Spleen (tissue), 13 donors: ENCODE results near the gene ZNF841. TPM values are rescaled to one million over a fixed set of nuclear protein-coding genes. Genes with fewer than 3 reads are reported as not detected.

Source experiments
- DNase-seq: peaks from one replicate; pipeline ENCODE4 v3.0.0-alpha.2; 2020
- H3K27ac ChIP-seq, 8 donors: fragments of 200-600 bp; sonication (generic) in 7 of 8; 1 replicate in 4 of 8; 2 replicates in 4 of 8; pipeline versions ENCODE4 v1.5.0 to v1.8.0; 2016 to 2021; ENCODE audit warnings: inconsistent platforms in 4 of 8, mild to moderate bottlenecking in 4 of 8, moderate library complexity in 1 of 8
- H3K27me3 ChIP-seq, 7 donors: fragments of 200-600 bp; sonication (generic) in 6 of 7; replicated peaks in 1 of 7; 1 replicate in 4 of 7; 2 replicates in 3 of 7; pipeline versions ENCODE4 v1.5.0 to v1.8.0; 2016 to 2021; ENCODE audit warnings: inconsistent platforms in 3 of 7, mild to moderate bottlenecking in 1 of 7
- H3K36me3 ChIP-seq, 6 donors: fragments of 200-600 bp; sonication (generic) in 5 of 6; 1 replicate in 4 of 6; 2 replicates in 2 of 6; pipeline versions ENCODE4 v1.5.0 to v1.8.0; 2016 to 2021; ENCODE audit warnings: inconsistent platforms in 2 of 6
- H3K4me1 ChIP-seq, 6 donors: fragments of 200-600 bp; sonication (generic) in 5 of 6; 1 replicate in 3 of 6; 2 replicates in 3 of 6; pipeline versions ENCODE4 v1.5.0 to v1.8.0; 2016 to 2021; ENCODE audit warnings: inconsistent platforms in 3 of 6
- H3K4me3 ChIP-seq, 8 donors: fragments of 200-600 bp; sonication (generic) in 7 of 8; 1 replicate in 4 of 8; 2 replicates in 4 of 8; pipeline versions ENCODE4 v1.5.0 to v1.8.0; 2016 to 2021; ENCODE audit warnings: inconsistent platforms in 4 of 8, mild to moderate bottlenecking in 4 of 8, moderate library complexity in 2 of 8
- H3K9me3 ChIP-seq, 8 donors: fragments of 200-600 bp; sonication (generic) in 7 of 8; 1 replicate in 4 of 8; 2 replicates in 4 of 8; pipeline versions ENCODE4 v1.5.0 to v1.8.0; 2016 to 2021; ENCODE audit warnings: inconsistent platforms in 4 of 8
- POLR2A ChIP-seq, 3 donors: fragments of 450-650 bp; IDR thresholded peaks; one replicate each; pipeline ENCODE4 v1.5.1; 2017; ENCODE audit warnings: antibody characterized with exemption in 3 of 3, mild to moderate bottlenecking in 1 of 3
- POLR2AphosphoS5 ChIP-seq, 3 donors: sonication (generic); formaldehyde crosslinking; IDR thresholded peaks; one replicate each; pipeline ENCODE4 v1.5.1; 2017; ENCODE audit warnings: antibody characterized with exemption in 3 of 3
- WGBS, 5 donors: extraction: QIAGEN DNeasy Blood & Tissue Kit in 3 of 5; methylation state at CpG; one replicate each; pipeline versions ENCODE4 v1.1.5 to v1.1.7; 2013 to 2018; 5-methylcytosine and 5-hydroxymethylcytosine counted together
- intact Hi-C: fragments of 100-400 bp; cut with DNase I; formaldehyde crosslinking; loops from one replicate; pipeline ENCODE4 v1.15.0; 2023; ENCODE audit warnings: low total_unique reads
- long read RNA-seq, 2 donors: transcript quantifications; one replicate each; lab custom pipeline, GENCODE V29; 2026
- polyA plus RNA-seq, 3 donors: library from polyadenylated mRNA; stranded (reverse); fragments of 200-250 nt; gene quantifications; one replicate each; pipeline ENCODE4 v1.2.1, GENCODE V29; 2013
- total RNA-seq, 7 donors: library from RNA; depleted of rRNA in 3 of 7; stranded (reverse); fragments of >200 nt in 3 of 7; fragmentation: NEBNext Ultra II Directional in 4 of 7; extraction: Animal tissue kit (Norgen Biotek cat#: 25700) in 4 of 7; gene quantifications; one replicate each; pipeline versions ENCODE4 v1.1.0 to v1.2.1, GENCODE V29; 2016 to 2021
- TF ChIP-seq, protein P1 (sequence below), 11 experiments: fragments of 200-600 bp in 7 of 11; fragments of 450-650 bp in 4 of 11; sonication (generic) in 4 of 11; IDR thresholded peaks in 8 of 11; conservative IDR thresholded peaks in 3 of 11; 1 replicate in 7 of 11; 2 replicates in 4 of 11; pipeline versions ENCODE4 v1.4.0 to v1.8.0; 2016 to 2021; ENCODE audit warnings: antibody characterized with exemption in 11 of 11, inconsistent platforms in 4 of 11, mild to moderate bottlenecking in 1 of 11
- donor health status: healthy with polysubstance abuse.
- donor health status: DM: no; HTN: no; CAD: no; lungs with moderate emphysema.
- donor health status: DM: no; HTN: no; CAD: no.
- donor health status: Bipolar disorder and iron deficiency.
- donor health status: healthy.
- donor health status: DM: no; HTN: no; CAD: no.
- donor health status: DM: yes; HTN: yes; CAD: no.

The ZNF841 gene
- total RNA-seq (10 to 100 TPM; 19.6 to 39.9 (median 29.1) TPM), polyA plus RNA-seq (10 to 100 TPM in 2 of 3 donors, 1 to 10 TPM in 1; 6.0 to 15.0 (median 13.3) TPM)
- long read RNA-seq, donor 1: 0 reads
- long read RNA-seq, donor 2: 0 reads

DNA sequence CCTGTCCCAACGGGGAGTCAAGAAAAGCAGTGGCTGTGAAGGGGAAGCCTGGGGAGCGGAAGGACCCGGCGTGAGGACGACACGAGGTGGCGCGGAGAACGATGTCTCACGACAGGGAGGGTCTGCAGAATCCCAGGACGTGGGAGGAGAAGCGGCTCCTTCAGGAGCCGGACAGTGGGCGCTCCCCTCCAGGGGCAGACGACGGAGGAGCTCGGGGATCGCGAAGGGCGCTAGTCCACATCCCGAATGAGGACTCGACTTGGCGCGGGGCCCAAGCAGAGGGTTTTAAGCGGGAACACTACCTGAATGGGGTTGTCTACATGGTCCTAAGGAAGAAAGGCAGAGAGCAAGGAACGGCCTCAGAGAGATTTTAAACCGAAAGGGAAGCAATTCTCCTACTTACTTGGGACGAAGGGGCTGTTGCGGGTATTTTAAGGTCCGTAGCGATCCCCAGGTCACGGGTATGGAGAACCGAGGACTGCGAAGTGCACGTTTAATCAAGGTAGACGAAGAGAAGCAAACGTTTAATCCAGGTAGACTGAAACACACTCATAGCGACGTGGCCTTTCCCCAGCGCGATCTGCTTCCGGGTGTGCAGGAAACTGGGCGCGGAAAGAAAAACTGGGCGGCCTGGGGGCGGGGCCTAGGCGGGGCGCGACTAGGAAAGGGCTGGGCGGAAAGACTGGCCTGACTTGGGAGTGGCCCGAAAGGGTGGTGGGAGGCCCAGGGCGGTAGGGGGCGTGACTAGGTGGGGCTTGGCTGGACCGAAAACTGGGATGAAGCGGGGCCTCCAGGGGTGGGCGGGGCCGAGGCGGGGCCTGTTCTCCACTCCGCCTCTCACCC, at the start of gene ZNF841:
ZNF841 (minus strand) TSS at position 594 of the 843 bp plus-strand sequence. CDS start 10,964 bp downstream, outside the sequence.
- H3K9me3 ChIP-seq: peaks cover 0 to 85% (median 71%) of the 10 kb centered on the region in 8 donors
- peaks cover 7 to 41% (median 26%) of the 10 kb centered on the region in 6 donors for H3K4me1 ChIP-seq
- peak within 1 kb of the TSS; percentile 69 to 94 (median 83) for H3K4me3 ChIP-seq
- no peaks in the 10 kb centered on the region for H3K27me3 ChIP-seq
- peaks cover 0 to 37% (median 18%) of the 10 kb centered on the region in 6 donors for H3K36me3 ChIP-seq
- 2 to 5% (median 3%) methylated on average over 58 to 59 of the region's 59 CpGs for WGBS, 5 donors
- intact Hi-C loops: no loop called here
- peak within 1 kb of the TSS; percentile 54 to 87 (median 82) for H3K27ac ChIP-seq
- TF ChIP-seq POLR2AphosphoS5 (IDR thresholded peaks at IDR 0.05) (peak; percentile 85 to 91 (median 87)), POLR2A (IDR thresholded peaks at IDR 0.05) (no peak)
- TF ChIP-seq, protein P1, sequence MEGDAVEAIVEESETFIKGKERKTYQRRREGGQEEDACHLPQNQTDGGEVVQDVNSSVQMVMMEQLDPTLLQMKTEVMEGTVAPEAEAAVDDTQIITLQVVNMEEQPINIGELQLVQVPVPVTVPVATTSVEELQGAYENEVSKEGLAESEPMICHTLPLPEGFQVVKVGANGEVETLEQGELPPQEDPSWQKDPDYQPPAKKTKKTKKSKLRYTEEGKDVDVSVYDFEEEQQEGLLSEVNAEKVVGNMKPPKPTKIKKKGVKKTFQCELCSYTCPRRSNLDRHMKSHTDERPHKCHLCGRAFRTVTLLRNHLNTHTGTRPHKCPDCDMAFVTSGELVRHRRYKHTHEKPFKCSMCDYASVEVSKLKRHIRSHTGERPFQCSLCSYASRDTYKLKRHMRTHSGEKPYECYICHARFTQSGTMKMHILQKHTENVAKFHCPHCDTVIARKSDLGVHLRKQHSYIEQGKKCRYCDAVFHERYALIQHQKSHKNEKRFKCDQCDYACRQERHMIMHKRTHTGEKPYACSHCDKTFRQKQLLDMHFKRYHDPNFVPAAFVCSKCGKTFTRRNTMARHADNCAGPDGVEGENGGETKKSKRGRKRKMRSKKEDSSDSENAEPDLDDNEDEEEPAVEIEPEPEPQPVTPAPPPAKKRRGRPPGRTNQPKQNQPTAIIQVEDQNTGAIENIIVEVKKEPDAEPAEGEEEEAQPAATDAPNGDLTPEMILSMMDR (IDR thresholded peaks at IDR 0.05 in 8 of 11, conservative IDR thresholded peaks at IDR 0.05 in 3 of 11): peak in 5 of 11 experiments; percentile 17 to 41 (median 39)
- peak; percentile 96 for DNase-seq

DNA sequence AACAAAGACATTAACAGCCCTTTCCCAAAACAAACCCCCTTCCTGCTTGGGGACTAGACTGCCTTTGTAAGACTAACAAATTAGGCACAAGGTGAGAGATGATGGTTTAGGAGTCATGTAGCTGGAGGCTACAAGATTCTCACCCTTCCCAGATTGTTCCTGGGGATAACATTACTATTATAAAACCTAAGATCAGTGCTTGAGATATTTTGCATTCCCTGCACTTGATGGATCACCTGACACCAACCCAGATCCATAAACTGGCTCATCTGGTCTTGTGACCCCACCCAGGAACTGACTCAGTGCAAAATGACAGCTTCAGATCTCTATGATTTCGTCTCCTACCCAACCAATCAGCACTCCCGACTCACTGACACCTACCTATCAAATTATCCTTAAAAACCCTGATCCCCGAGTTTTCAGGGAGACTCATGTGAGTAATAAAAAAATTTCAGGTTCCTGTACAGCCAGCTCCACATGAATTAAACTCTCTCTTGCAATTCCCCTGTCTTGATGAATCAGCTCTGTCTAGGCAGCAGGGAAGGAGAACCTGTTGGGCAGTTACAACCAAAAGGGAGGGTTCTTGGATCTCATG, 46.5 kb upstream of the ZNF841 start:
- Histone ChIP-seq H3K27me3 (no peaks in the 10 kb centered on the region), H3K4me1 (peaks cover 7 to 28% (median 23%) of the 10 kb centered on the region in 6 donors), H3K27ac (no peak overlapping the region), H3K4me3 (no peak overlapping the region), H3K9me3 (peaks cover 0 to 62% (median 21%) of the 10 kb centered on the region in 8 donors), H3K36me3 (no peaks in the 10 kb centered on the region)
- WGBS, 5 donors: 80 to 94% (median 87%) methylated on average over 3 of the region's 3 CpGs
- TF ChIP-seq POLR2A (IDR thresholded peaks at IDR 0.05) (no peak), POLR2AphosphoS5 (IDR thresholded peaks at IDR 0.05) (no peak)
- TF ChIP-seq, protein P1 (IDR thresholded peaks at IDR 0.05 in 8 of 11, conservative IDR thresholded peaks at IDR 0.05 in 3 of 11): no peak
- intact Hi-C loops: loop anchor here (5.0 kb wide), 1 partner anchor 45 kb away; no protein-coding TSS in a partner anchor
- DNase-seq: no peak

DNA sequence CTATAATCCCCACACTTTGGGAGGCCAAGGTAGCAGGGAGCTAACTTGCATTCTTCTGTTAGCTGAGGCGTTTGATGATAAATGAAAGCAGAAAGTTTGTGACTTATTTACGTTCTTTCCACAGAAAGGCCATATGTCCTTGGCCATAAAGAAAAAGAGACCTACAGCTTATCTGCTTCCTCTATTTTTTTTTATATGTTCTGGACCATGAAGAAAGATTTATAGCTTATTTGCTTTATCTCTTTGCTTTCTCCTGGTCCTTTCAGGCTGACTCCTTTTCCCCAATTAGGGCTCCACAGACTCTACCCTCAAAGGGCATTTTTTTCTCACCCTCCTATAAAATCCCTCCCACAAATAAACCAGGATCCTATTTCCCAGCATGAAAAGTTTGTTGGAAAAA, 45.6 kb upstream of the ZNF841 start:
- H3K27ac ChIP-seq: no peak overlapping the region

More for the DNA sequence above, 45.6 kb upstream of the ZNF841 start:
- peaks cover 0 to 53% (median 16%) of the 10 kb centered on the region in 8 donors for H3K9me3 ChIP-seq
- no peak overlapping the region for H3K4me3 ChIP-seq
- no peak for TF ChIP-seq POLR2AphosphoS5 (IDR thresholded peaks at IDR 0.05)
- TF ChIP-seq, protein P1 (IDR thresholded peaks at IDR 0.05 in 8 of 11, conservative IDR thresholded peaks at IDR 0.05 in 3 of 11): no peak
- TF ChIP-seq POLR2A (IDR thresholded peaks at IDR 0.05): no peak
- DNase-seq: no peak
- 79 to 97% (median 81%) methylated on average over 2 of the region's 2 CpGs for WGBS, 5 donors
- H3K4me1 ChIP-seq: peaks cover 7 to 28% (median 23%) of the 10 kb centered on the region in 6 donors
- H3K27me3 ChIP-seq: no peaks in the 10 kb centered on the region
- intact Hi-C loops: loop anchor here (5.0 kb wide), 1 partner anchor 46 kb away; no protein-coding TSS in a partner anchor
- peaks cover 0 to 4% (median 0%) of the 10 kb centered on the region in 6 donors for H3K36me3 ChIP-seq
